SK-N-SH (cell line): Measurements from ENCODE around the gene VAPB. TPM values are rescaled to one million over a fixed set of nuclear protein-coding genes. Genes with fewer than 3 reads are reported as not detected.

Experiments
- CTCF ChIA-PET: fragments of 300-600, 350-600 bp; formaldehyde crosslinking; extraction: SDS; loops from one replicate; lab custom pipeline; 2021; lab: Yijun Ruan, JAX
- POLR2A ChIA-PET: fragments of 350-600 bp; sonication (Branson Sonifier 250); formaldehyde crosslinking; extraction: SDS; loops from one replicate; lab custom pipeline; 2020; ENCODE audit warnings: antibody characterized with exemption, inconsistent platforms; lab: Yijun Ruan, JAX
- DNase-seq: peaks from one replicate; pipeline ENCODE4 v3.0.0; 2012
- H2AFZ ChIP-seq: fragments of 200-600 bp; sonication (generic); 2 replicates; pipeline ENCODE4 v1.8.1; 2016; ENCODE audit warnings: antibody characterized with exemption, mild to moderate bottlenecking, low read depth
- H3F3A ChIP-seq: fragments of 200-600 bp; sonication (generic); replicated peaks from 2 replicates; pipeline ENCODE3; 2016; ENCODE audit warnings: antibody characterized with exemption, mild to moderate bottlenecking; ENCODE audit not compliant: insufficient read depth
- H3K27ac ChIP-seq, 2 experiments: fragments of 200-500 bp in 1 of 2; fragments of 200-600 bp in 1 of 2; sonication (Bioruptor generic) in 1 of 2; sonication (generic), shearing (Covaris generic) in 1 of 2; 2 replicates each; pipeline versions ENCODE4 v1.5.1 to v1.6.1; 2014 to 2016; ENCODE audit warnings: low read depth in 2 of 2, inconsistent platforms in 1 of 2, low read length in 1 of 2, mild to moderate bottlenecking in 1 of 2, mixed read lengths in 1 of 2
- H3K27me3 ChIP-seq: fragments of 200-600 bp; sonication (generic), shearing (Covaris generic); 2 replicates; pipeline ENCODE4 v1.6.1; 2016; ENCODE audit warnings: mixed run types; ENCODE audit not compliant: insufficient read depth
- H3K36me3 ChIP-seq, 2 experiments: fragments of 200-500 bp in 1 of 2; fragments of 200-600 bp in 1 of 2; sonication (Bioruptor generic) in 1 of 2; sonication (generic) in 1 of 2; replicated peaks in 1 of 2; 2 replicates each; pipeline versions ENCODE3 to v1.5.1; 2014 to 2016; ENCODE audit warnings: low read length in 1 of 2, mild to moderate bottlenecking in 1 of 2; ENCODE audit not compliant: insufficient read depth in 2 of 2, control insufficient read depth in 1 of 2
- H3K4me1 ChIP-seq, 2 experiments: fragments of 200-500 bp in 1 of 2; fragments of 200-600 bp in 1 of 2; sonication (Bioruptor generic) in 1 of 2; sonication (generic), shearing (Covaris generic) in 1 of 2; 2 replicates each; pipeline versions ENCODE4 v1.5.1 to v1.6.1; 2014 to 2016; ENCODE audit warnings: low read depth in 1 of 2, low read length in 1 of 2, mixed run types in 1 of 2; ENCODE audit not compliant: insufficient read depth in 2 of 2, control insufficient read depth in 1 of 2
- H3K4me2 ChIP-seq: fragments of 200-600 bp; sonication (generic), shearing (Covaris generic); 2 replicates; pipeline ENCODE4 v1.6.1; 2017; ENCODE audit warnings: mixed run types
- H3K4me3 ChIP-seq, 2 experiments: fragments of 200-500 bp in 1 of 2; fragments of 200-600 bp in 1 of 2; sonication (Bioruptor generic) in 1 of 2; sonication (generic), shearing (Covaris generic) in 1 of 2; 2 replicates each; pipeline versions ENCODE4 v1.5.1 to v1.8.1; 2014 to 2016; ENCODE audit warnings: low read depth in 2 of 2, inconsistent platforms in 1 of 2, low read length in 1 of 2, mild to moderate bottlenecking in 1 of 2, mixed read lengths in 1 of 2, moderate library complexity in 1 of 2
- H3K79me2 ChIP-seq: fragments of 200-600 bp; sonication (generic); 2 replicates; pipeline ENCODE4 v1.8.1; 2017; ENCODE audit warnings: mild to moderate bottlenecking; ENCODE audit not compliant: insufficient read depth
- H3K9ac ChIP-seq: fragments of 200-600 bp; sonication (generic); 2 replicates; pipeline ENCODE4 v1.6.1; 2017; ENCODE audit warnings: mixed run types
- H3K9me2 ChIP-seq: fragments of 200-600 bp; sonication (generic); 2 replicates; pipeline ENCODE4 v1.6.1; 2017; ENCODE audit warnings: mixed run types
- H3K9me3 ChIP-seq: fragments of 200-600 bp; sonication (generic); 2 replicates; pipeline ENCODE4 v1.6.1; 2017; ENCODE audit warnings: mixed run types, mild to moderate bottlenecking, moderate library complexity
- H4K20me1 ChIP-seq: fragments of 200-600 bp; sonication (generic); 2 replicates; pipeline ENCODE4 v1.6.1; 2017; ENCODE audit warnings: mild to moderate bottlenecking, mixed run types; ENCODE audit not compliant: insufficient read depth
- CHD2 ChIP-seq: fragments of 150-350 bp; IDR thresholded peaks from 2 replicates; pipeline ENCODE4 v1.6.1; 2018; ENCODE audit warnings: low read length; ENCODE audit not compliant: partially characterized antibody
- ELF1 ChIP-seq: IDR thresholded peaks from 2 replicates; pipeline ENCODE4 v1.4.0; 2012
- EP300 ChIP-seq, 2 experiments: IDR thresholded peaks; 2 replicates each; pipeline versions ENCODE4 v1.4.0 to v1.6.1; 2012; ENCODE audit warnings: borderline replicate concordance in 1 of 2, low read depth in 1 of 2, low read length in 1 of 2
- EZH2phosphoT487 ChIP-seq: fragments of 200-600 bp; sonication (generic); IDR thresholded peaks from 2 replicates; pipeline ENCODE4 v1.6.1; 2017; ENCODE audit warnings: low read depth, mixed run types, mild to moderate bottlenecking, antibody characterized with exemption, moderate library complexity, borderline replicate concordance
- GABPA ChIP-seq: IDR thresholded peaks from 2 replicates; pipeline ENCODE4 v1.4.0; 2012; ENCODE audit warnings: low read depth, mild to moderate bottlenecking
- GATA2 ChIP-seq: sonication (generic); formaldehyde crosslinking; IDR thresholded peaks from 2 replicates; pipeline ENCODE4 v1.5.0; 2020; ENCODE audit warnings: mild to moderate bottlenecking, missing genetic modification reagents
- IRF3 ChIP-seq: fragments of 150-350 bp; IDR thresholded peaks from 2 replicates; pipeline ENCODE4 v1.6.1; 2016; ENCODE audit warnings: mild to moderate bottlenecking, low read depth, low read length
- MAX ChIP-seq: IDR thresholded peaks from 2 replicates; pipeline ENCODE4 v1.4.0; 2012; ENCODE audit warnings: low read depth
- MEF2A ChIP-seq: IDR thresholded peaks from 2 replicates; pipeline ENCODE4 v1.4.0; 2012; ENCODE audit warnings: low read depth, borderline replicate concordance
- NFIC ChIP-seq: IDR thresholded peaks from 2 replicates; pipeline ENCODE4 v1.4.0; 2012; ENCODE audit warnings: borderline replicate concordance
- NRF1 ChIP-seq: IDR thresholded peaks from 2 replicates; pipeline ENCODE4 v1.6.1; 2012; ENCODE audit warnings: low read depth, mild to moderate bottlenecking, low read length
- PBX3 ChIP-seq: IDR thresholded peaks from 2 replicates; pipeline ENCODE4; 2012
- POLR2AphosphoS5 ChIP-seq: IDR thresholded peaks from 2 replicates; pipeline ENCODE4 v1.6.1; 2012; ENCODE audit warnings: low read depth, low read length
- SIN3A ChIP-seq: IDR thresholded peaks from 2 replicates; pipeline ENCODE4 v1.6.1; 2012; ENCODE audit warnings: low read depth, mild to moderate bottlenecking, low read length, moderate library complexity, borderline replicate concordance
- TEAD4 ChIP-seq: IDR thresholded peaks from 2 replicates; pipeline ENCODE4 v1.4.0; 2012; ENCODE audit warnings: mild to moderate bottlenecking, borderline replicate concordance; ENCODE audit not compliant: insufficient read depth
- USF1 ChIP-seq: IDR thresholded peaks from 2 replicates; pipeline ENCODE4 v1.4.0; 2012; ENCODE audit warnings: low read depth, borderline replicate concordance
- USF2 ChIP-seq: fragments of 150-350 bp; IDR thresholded peaks from 2 replicates; pipeline ENCODE4 v1.6.1; 2017; ENCODE audit warnings: antibody characterized with exemption, low read length, low read depth, borderline replicate concordance
- YY1 ChIP-seq: IDR thresholded peaks from 2 replicates; pipeline ENCODE4 v1.4.0; 2012; ENCODE audit warnings: low read depth, mild to moderate bottlenecking
- ZBTB33 ChIP-seq: IDR thresholded peaks from 2 replicates; pipeline ENCODE4 v1.4.0; 2012; ENCODE audit warnings: low read depth, borderline replicate concordance
- WGBS: methylation state at CpG from one replicate; pipeline ENCODE4 v1.1.6; 2017; ENCODE audit warnings: low lambda C conversion rate; 5-methylcytosine and 5-hydroxymethylcytosine counted together
- polyA plus RNA-seq, 3 experiments: library from polyadenylated mRNA; depleted of rRNA; stranded (reverse); fragments of >200 nt; gene quantifications; 2 replicates each; pipeline ENCODE4 v1.2.3, GENCODE V29; 2012

VAPB gene
- polyA plus RNA-seq, 1 of the 3 experiments (the other 2 are of a cell fraction) = 16.9 TPM

- no peaks in the 10 kb centered on the region for H3K36me3 ChIP-seq
- H3K9me3 ChIP-seq = no peaks in the 10 kb centered on the region
- DNase-seq = no peak
- H4K20me1 ChIP-seq = no peaks in the 10 kb centered on the region
- H3K4me3 ChIP-seq = no peak overlapping the region
- no peaks in the 10 kb centered on the region for H3K79me2 ChIP-seq
- no peak overlapping the region for H3K27ac ChIP-seq
- ChIA-PET CTCF (interaction anchor here (0.8 kb wide), 1 partner anchor 14 kb away, joined by 3 read pairs; no protein-coding TSS in a partner anchor), POLR2A (no interaction called here)
- peaks cover 1% of the 10 kb centered on the region for H3F3A ChIP-seq
- TF ChIP-seq CHD2 = no peak
- no peak for TF ChIP-seq USF1
- no peak for TF ChIP-seq NFIC
- no peak for TF ChIP-seq EP300 (IDR thresholded peaks at IDR 0.05; ENCODE audit: borderline replicate concordance in 1 of 2, low read depth in 1 of 2, low read length in 1 of 2)
- no peak for TF ChIP-seq EZH2phosphoT487
- TF ChIP-seq YY1 = no peak
- no peak for TF ChIP-seq GATA2 (CRISPR knock-in tag)
- TF ChIP-seq NRF1 = no peak
- no peak for TF ChIP-seq PBX3
- no peak for TF ChIP-seq POLR2AphosphoS5
- TF ChIP-seq ZBTB33 = no peak
- no peak for TF ChIP-seq SIN3A
- TF ChIP-seq ELF1 = no peak
- TF ChIP-seq MAX = no peak
- TF ChIP-seq GABPA = no peak
- no peak for TF ChIP-seq MEF2A
- no peak for TF ChIP-seq IRF3
- no peak for TF ChIP-seq USF2
- no peak for TF ChIP-seq TEAD4
- no peaks in the 10 kb centered on the region for H3K4me1 ChIP-seq
- H3K4me2 ChIP-seq = no peak overlapping the region
- 94% methylated on average over 14 of the region's 16 CpGs for WGBS
- H3K9ac ChIP-seq = no peak overlapping the region
- H2AFZ ChIP-seq = no peak overlapping the region
- H3K27me3 ChIP-seq = no peaks in the 10 kb centered on the region
- no peaks in the 10 kb centered on the region for H3K9me2 ChIP-seq
These were observed 108.1 kb downstream of the VAPB start for GRCh38 chr20:58497076-58497641.
